ENCODE measurements around the gene ALAS1.

DNA sequence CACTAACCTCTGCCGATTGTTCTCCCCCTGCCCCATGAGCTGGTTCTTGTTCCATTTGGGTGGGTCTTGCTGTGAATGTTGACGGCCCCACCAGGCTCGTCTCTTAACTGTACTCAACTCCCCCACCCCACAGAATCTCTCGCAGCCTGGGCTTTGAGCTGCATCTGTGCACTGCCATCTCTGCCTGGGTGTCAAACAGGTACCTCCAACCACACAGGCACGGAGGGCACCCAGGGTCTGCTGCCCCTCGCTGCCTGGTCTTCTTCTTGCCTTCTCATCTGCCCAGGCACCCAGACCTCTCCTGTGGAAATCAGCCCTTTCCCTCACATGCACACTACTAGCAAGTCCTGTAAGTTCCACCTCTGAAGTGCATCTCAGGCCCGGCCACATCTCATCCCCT is 17.4 kb downstream of the ALAS1 start:
- TF ChIP-seq CTCF (IDR thresholded peaks at IDR 0.05) (no peak), POLR2A (IDR thresholded peaks at IDR 0.05) (no peak)

All from body of pancreas (tissue), 4 donors.